GM12864 (cell line): ENCODE measurements around the gene MRTO4.

Experiments used
- DNase-seq: peaks from one replicate; pipeline ENCODE4 v3.0.0-alpha.2; 2011; ENCODE audit warnings: low read depth
- H3K4me3 ChIP-seq: 2 replicates; pipeline ENCODE4 v1.5.1; 2011; ENCODE audit warnings: mild to moderate bottlenecking, low read depth, low read length, control low read depth
- TF ChIP-seq, protein P1 (sequence below): IDR thresholded peaks from 2 replicates; pipeline ENCODE4 v1.5.1; 2011; ENCODE audit warnings: low read depth, mild to moderate bottlenecking, moderate library complexity, low read length, control low read depth, inconsistent platforms; ENCODE audit errors: missing control alignments

MRTO4 gene

DNA sequence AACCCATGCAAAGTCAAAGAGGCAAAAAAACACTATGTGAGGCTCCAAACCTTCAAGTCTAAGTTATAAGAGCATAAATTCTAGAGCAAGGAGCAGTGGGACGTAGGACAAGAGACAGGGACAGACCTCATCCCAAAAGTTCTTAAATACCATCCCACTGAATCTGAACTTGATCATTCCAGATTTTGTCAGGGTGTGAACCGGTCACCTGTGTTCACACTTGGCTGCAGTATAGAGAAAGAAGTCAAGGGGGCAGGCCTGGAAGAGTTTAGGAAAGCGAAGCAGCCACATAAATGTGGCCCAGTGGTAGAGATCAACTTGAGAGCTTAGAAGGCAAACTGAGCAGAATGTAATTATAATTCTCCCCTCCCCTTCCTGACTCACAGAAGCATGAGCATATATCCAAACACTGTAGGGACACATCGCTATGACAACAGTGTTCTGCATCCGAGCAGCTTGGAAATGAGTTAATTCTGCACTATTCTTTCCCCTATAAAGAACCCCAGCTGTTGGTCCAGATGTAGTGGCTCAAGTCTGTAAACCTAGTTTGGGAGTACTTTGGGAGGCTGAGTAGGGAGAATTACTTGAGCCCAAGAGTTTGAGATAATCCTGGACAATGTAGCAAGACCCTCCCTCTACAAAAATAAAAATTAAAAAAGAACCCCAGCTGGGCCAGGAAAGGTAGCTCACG is 57.7 kb downstream of the MRTO4 start:
- no peak overlapping the region for H3K4me3 ChIP-seq
- TF ChIP-seq, protein P1, sequence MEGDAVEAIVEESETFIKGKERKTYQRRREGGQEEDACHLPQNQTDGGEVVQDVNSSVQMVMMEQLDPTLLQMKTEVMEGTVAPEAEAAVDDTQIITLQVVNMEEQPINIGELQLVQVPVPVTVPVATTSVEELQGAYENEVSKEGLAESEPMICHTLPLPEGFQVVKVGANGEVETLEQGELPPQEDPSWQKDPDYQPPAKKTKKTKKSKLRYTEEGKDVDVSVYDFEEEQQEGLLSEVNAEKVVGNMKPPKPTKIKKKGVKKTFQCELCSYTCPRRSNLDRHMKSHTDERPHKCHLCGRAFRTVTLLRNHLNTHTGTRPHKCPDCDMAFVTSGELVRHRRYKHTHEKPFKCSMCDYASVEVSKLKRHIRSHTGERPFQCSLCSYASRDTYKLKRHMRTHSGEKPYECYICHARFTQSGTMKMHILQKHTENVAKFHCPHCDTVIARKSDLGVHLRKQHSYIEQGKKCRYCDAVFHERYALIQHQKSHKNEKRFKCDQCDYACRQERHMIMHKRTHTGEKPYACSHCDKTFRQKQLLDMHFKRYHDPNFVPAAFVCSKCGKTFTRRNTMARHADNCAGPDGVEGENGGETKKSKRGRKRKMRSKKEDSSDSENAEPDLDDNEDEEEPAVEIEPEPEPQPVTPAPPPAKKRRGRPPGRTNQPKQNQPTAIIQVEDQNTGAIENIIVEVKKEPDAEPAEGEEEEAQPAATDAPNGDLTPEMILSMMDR: no peak
- DNase-seq: no peak
